PFSK-1 (cell line): ENCODE results near the gene GPR3.

Experiments used
- FOXP2 ChIP-seq: optimal IDR thresholded peaks from 2 replicates; pipeline ENCODE3; 2011; ENCODE audit warnings: borderline replicate concordance, control low read depth, inconsistent platforms; ENCODE audit not compliant: insufficient read depth; ENCODE audit errors: extremely low read length, extremely low read depth
- POLR2AphosphoS5 ChIP-seq: IDR thresholded peaks from 2 replicates; pipeline ENCODE4 v1.6.1; 2012; ENCODE audit warnings: low read depth, mild to moderate bottlenecking, control low read depth, low read length, moderate library complexity
- SIN3A ChIP-seq: IDR thresholded peaks from 2 replicates; pipeline ENCODE4 v1.6.1; 2012; ENCODE audit warnings: mild to moderate bottlenecking, low read length, moderate library complexity, borderline replicate concordance; ENCODE audit not compliant: insufficient read depth
- TAF1 ChIP-seq: IDR thresholded peaks from 2 replicates; pipeline ENCODE4 v1.6.1; 2012; ENCODE audit warnings: low read length, control low read depth, borderline replicate concordance; ENCODE audit not compliant: insufficient read depth
- TF ChIP-seq, protein P1 (sequence below), 2 experiments: IDR thresholded peaks; 2 replicates each; pipeline versions ENCODE4 v1.6.1 to v1.8.0; 2011 to 2012; ENCODE audit warnings: low read depth in 2 of 2, low read length in 2 of 2, control low read depth in 1 of 2, inconsistent platforms in 1 of 2, mild to moderate bottlenecking in 1 of 2, moderate library complexity in 1 of 2; ENCODE audit not compliant: insufficient read depth in 1 of 2

GPR3 gene

DNA sequence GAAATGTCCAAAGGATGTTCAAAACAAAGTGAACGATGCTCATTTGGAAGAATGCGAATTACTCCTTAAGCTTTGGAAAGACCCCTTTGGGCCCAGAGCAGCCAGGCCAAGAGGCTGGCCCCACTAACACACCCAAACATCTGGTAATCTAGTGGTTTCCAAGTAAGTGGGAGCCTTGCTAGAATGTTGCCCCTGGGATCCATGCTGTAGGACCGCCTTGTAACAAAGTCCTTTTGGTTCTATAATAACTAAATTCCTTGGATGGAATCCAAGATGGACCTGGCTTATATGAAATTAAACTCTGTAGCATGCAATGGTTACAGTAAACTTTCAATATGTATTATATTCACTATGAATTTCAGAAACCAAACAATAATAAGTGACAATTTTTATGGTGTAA, 25.3 kb downstream of the GPR3 start:
- TF ChIP-seq POLR2AphosphoS5 (no peak), FOXP2 (no peak), SIN3A (no peak), TAF1 (no peak)
- TF ChIP-seq, protein P1, sequence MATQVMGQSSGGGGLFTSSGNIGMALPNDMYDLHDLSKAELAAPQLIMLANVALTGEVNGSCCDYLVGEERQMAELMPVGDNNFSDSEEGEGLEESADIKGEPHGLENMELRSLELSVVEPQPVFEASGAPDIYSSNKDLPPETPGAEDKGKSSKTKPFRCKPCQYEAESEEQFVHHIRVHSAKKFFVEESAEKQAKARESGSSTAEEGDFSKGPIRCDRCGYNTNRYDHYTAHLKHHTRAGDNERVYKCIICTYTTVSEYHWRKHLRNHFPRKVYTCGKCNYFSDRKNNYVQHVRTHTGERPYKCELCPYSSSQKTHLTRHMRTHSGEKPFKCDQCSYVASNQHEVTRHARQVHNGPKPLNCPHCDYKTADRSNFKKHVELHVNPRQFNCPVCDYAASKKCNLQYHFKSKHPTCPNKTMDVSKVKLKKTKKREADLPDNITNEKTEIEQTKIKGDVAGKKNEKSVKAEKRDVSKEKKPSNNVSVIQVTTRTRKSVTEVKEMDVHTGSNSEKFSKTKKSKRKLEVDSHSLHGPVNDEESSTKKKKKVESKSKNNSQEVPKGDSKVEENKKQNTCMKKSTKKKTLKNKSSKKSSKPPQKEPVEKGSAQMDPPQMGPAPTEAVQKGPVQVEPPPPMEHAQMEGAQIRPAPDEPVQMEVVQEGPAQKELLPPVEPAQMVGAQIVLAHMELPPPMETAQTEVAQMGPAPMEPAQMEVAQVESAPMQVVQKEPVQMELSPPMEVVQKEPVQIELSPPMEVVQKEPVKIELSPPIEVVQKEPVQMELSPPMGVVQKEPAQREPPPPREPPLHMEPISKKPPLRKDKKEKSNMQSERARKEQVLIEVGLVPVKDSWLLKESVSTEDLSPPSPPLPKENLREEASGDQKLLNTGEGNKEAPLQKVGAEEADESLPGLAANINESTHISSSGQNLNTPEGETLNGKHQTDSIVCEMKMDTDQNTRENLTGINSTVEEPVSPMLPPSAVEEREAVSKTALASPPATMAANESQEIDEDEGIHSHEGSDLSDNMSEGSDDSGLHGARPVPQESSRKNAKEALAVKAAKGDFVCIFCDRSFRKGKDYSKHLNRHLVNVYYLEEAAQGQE (IDR thresholded peaks at IDR 0.05; ENCODE audit: insufficient read depth in 1 of 2, low read depth in 2 of 2, low read length in 2 of 2) = no peak

- TF ChIP-seq FOXP2 (no peak), SIN3A (no peak), POLR2AphosphoS5 (no peak), TAF1 (no peak)
- TF ChIP-seq, protein P1 (IDR thresholded peaks at IDR 0.05; ENCODE audit: insufficient read depth in 1 of 2, low read depth in 2 of 2, low read length in 2 of 2) = no peak
Measured at GRCh38 chr1:27418326-27419185, 26.1 kb downstream of the GPR3 start.

- TF ChIP-seq SIN3A (no peak), TAF1 (no peak), FOXP2 (no peak), POLR2AphosphoS5 (no peak)
- TF ChIP-seq, protein P1 (IDR thresholded peaks at IDR 0.05; ENCODE audit: insufficient read depth in 1 of 2, low read depth in 2 of 2, low read length in 2 of 2) = no peak
Measured at GRCh38 chr1:27423709-27424108, 31.3 kb downstream of the GPR3 start.

DNA sequence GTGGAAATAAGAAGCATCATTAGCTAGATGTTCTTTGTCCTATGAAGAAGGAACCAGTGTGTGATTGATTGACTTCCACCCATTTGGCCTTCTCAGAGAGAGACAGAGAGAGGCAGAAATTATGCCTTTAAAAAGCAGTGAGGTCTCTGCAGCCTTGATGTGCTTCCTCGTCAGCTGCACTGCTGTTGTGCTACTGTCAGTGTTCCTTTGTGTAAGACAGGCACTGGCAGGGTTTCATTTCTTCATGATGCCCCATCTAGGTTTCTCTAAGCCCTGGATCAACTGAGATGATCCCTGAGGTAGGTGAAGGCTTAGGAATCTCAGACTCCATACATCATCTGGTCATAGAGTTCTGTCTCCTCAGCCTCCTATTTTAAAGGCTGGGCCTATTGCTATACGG, 34.9 kb downstream of the GPR3 start:
- TF ChIP-seq TAF1 (no peak), POLR2AphosphoS5 (no peak), FOXP2 (no peak), SIN3A (no peak)
- TF ChIP-seq, protein P1 (IDR thresholded peaks at IDR 0.05; ENCODE audit: insufficient read depth in 1 of 2, low read depth in 2 of 2, low read length in 2 of 2) = no peak

GRCh38 chr1:27427816-27428315, 35.4 kb downstream of the GPR3 start:
- no peak for TF ChIP-seq SIN3A
- TF ChIP-seq, protein P1 (IDR thresholded peaks at IDR 0.05; ENCODE audit: insufficient read depth in 1 of 2, low read depth in 2 of 2, low read length in 2 of 2) = no peak
- TF ChIP-seq TAF1 = no peak
- TF ChIP-seq POLR2AphosphoS5 = no peak
- no peak for TF ChIP-seq FOXP2
